HepG2 (cell line): ENCODE data around the gene CAMK2D. TPM values are rescaled to one million over a fixed set of nuclear protein-coding genes. Genes with fewer than 3 reads are reported as not detected.

ENCODE experiments used
- ELF1 ChIP-seq: sonication (generic); formaldehyde crosslinking; IDR thresholded peaks from 2 replicates; pipeline ENCODE4 v1.4.0; 2020; ENCODE audit warnings: missing genetic modification reagents
- FOXC1 ChIP-seq: sonication (generic); formaldehyde crosslinking; IDR thresholded peaks from 2 replicates; pipeline ENCODE4 v1.8.0; 2022; ENCODE audit warnings: mild to moderate bottlenecking, missing genetic modification reagents, borderline replicate concordance
- FOXK2 ChIP-seq: fragments of 450-650 bp; IDR thresholded peaks from 2 replicates; pipeline ENCODE4 v1.6.1; 2016
- GLMP ChIP-seq: sonication (generic); formaldehyde crosslinking; IDR thresholded peaks from 2 replicates; pipeline ENCODE4 v1.9.0; 2021; ENCODE audit warnings: missing genetic modification reagents, mild to moderate bottlenecking, borderline replicate concordance
- GMEB1 ChIP-seq: sonication (generic); formaldehyde crosslinking; IDR thresholded peaks from 2 replicates; pipeline ENCODE4 v1.5.1; 2020; ENCODE audit warnings: missing genetic modification reagents, mild to moderate bottlenecking, borderline replicate concordance
- PATZ1 ChIP-seq: sonication (generic); formaldehyde crosslinking; IDR thresholded peaks from 2 replicates; pipeline ENCODE4 v1.4.0; 2020; ENCODE audit warnings: missing genetic modification reagents
- SMAD9 ChIP-seq: sonication (generic); formaldehyde crosslinking; IDR thresholded peaks from 2 replicates; pipeline ENCODE4 v1.5.1; 2020; ENCODE audit warnings: mild to moderate bottlenecking, missing genetic modification reagents
- TBX3 ChIP-seq: fragments of 450-650 bp; IDR thresholded peaks from 2 replicates; pipeline ENCODE4 v1.6.1; 2017; ENCODE audit warnings: antibody characterized with exemption, mild to moderate bottlenecking, inconsistent platforms, borderline replicate concordance
- TRIM24 ChIP-seq: sonication (generic); formaldehyde crosslinking; IDR thresholded peaks from 2 replicates; pipeline ENCODE4 v1.8.0; 2022; ENCODE audit warnings: mild to moderate bottlenecking, missing genetic modification reagents
- ZBTB21 ChIP-seq: sonication (generic); formaldehyde crosslinking; IDR thresholded peaks from 2 replicates; pipeline ENCODE4 v1.4.0; 2020; ENCODE audit warnings: missing genetic modification reagents
- ZBTB39 ChIP-seq: sonication (generic); formaldehyde crosslinking; IDR thresholded peaks from 2 replicates; pipeline ENCODE4 v1.5.0; 2020; ENCODE audit warnings: missing genetic modification reagents
- ZNF225 ChIP-seq: sonication (generic); formaldehyde crosslinking; IDR thresholded peaks from 2 replicates; pipeline ENCODE4 v1.4.0; 2020; ENCODE audit warnings: mild to moderate bottlenecking, missing genetic modification reagents
- ZNF280D ChIP-seq: sonication (generic); formaldehyde crosslinking; IDR thresholded peaks from 2 replicates; pipeline ENCODE4 v1.5.1; 2020; ENCODE audit warnings: mild to moderate bottlenecking, missing genetic modification reagents
- ZNF33B ChIP-seq: sonication (generic); formaldehyde crosslinking; IDR thresholded peaks from 2 replicates; pipeline ENCODE4 v1.5.1; 2020; ENCODE audit warnings: mild to moderate bottlenecking, missing genetic modification reagents
- ZNF678 ChIP-seq: sonication (generic); formaldehyde crosslinking; IDR thresholded peaks from 2 replicates; pipeline ENCODE4 v1.4.0; 2020; ENCODE audit warnings: mild to moderate bottlenecking, missing genetic modification reagents
- polyA plus RNA-seq, 8 experiments: library from polyadenylated mRNA; depleted of rRNA in 3 of 8; stranded (reverse) in 7 of 8; unstranded in 1 of 8; fragments of >200 nt; fragmentation: Illumina TruSeq in 4 of 8; extraction: Trizol in 4 of 8; gene quantifications; 2 replicates each; pipeline versions ENCODE4 v1.2.1 to v1.2.3, GENCODE V29; 2011 to 2016; ENCODE audit warnings: low read depth in 4 of 8, missing spikeins in 1 of 8, mixed read lengths in 1 of 8; ENCODE audit not compliant: insufficient read depth in 1 of 8
- total RNA-seq, 5 experiments: library from RNA; depleted of rRNA; stranded (reverse); fragments of >200 nt; fragmentation: Illumina TruSeq; extraction: Trizol; gene quantifications; 2 replicates each; pipeline ENCODE4 v1.2.3, GENCODE V29; 2016; ENCODE audit warnings: low read depth in 1 of 5

Gene CAMK2D
- total and polyA plus RNA-seq, 2 of the 13 experiments (the other 11 are each of a cell fraction or from before 2014, with no cell fraction given): 18.0 to 65.4 TPM

GRCh38 chr4:113547487-113548042 is 214.0 kb downstream of the CAMK2D start (continued):
- no peak for TF ChIP-seq GLMP (CRISPR knock-in tag)
- peak; percentile 59; the same call in 1 of the 2 replicates for TF ChIP-seq FOXK2
- peak; percentile 57 for TF ChIP-seq PATZ1 (CRISPR knock-in tag)
- TF ChIP-seq SMAD9 (CRISPR knock-in tag): no peak
- peak; percentile 30; the same call in 1 of the 2 replicates for TF ChIP-seq GMEB1 (CRISPR knock-in tag)
- TF ChIP-seq ELF1: peak; percentile 40; the same call in 1 of the 2 replicates
- TF ChIP-seq ZBTB39 (CRISPR knock-in tag): no peak
- TF ChIP-seq ZNF678 (CRISPR knock-in tag): no peak
- TF ChIP-seq ZNF33B (CRISPR knock-in tag): no peak
- no peak for TF ChIP-seq ZBTB21 (CRISPR knock-in tag)
- no peak for TF ChIP-seq TRIM24
- peak; percentile 53; the same call in 1 of the 2 replicates for TF ChIP-seq TBX3
- no peak for TF ChIP-seq FOXC1 (CRISPR knock-in tag)
- no peak for TF ChIP-seq ZNF225 (CRISPR knock-in tag)
- no peak; the same call in 1 of the 2 replicates for TF ChIP-seq ZNF280D
